ENCODE data around the gene GID8.

- TF ChIP-seq POLR2A (IDR thresholded peaks at IDR 0.05) (no peak), CTCF (IDR thresholded peaks at IDR 0.05) (peak; percentile 78 to 87 (median 81)), EP300 (IDR thresholded peaks at IDR 0.05) (no peak)
Observed at GRCh38 chr20:62971950-62972844, 34.2 kb downstream of the GID8 start.
